ENCODE measurements around the gene CDH2. TPM values are rescaled to one million over a fixed set of nuclear protein-coding genes. Genes with fewer than 3 reads are reported as not detected.

CDH2 gene
- total and polyA plus RNA-seq, 7 donors: 0.04 to 4.8 (median 0.52) TPM

GRCh38 chr18:28086670-28087552 is 90.0 kb downstream of the CDH2 start:
- DNase-seq (no peak), ATAC-seq (no peak)
- no peak for TF ChIP-seq CTCF (IDR thresholded peaks at IDR 0.05)
- Histone ChIP-seq H3K9me3 (no peaks in the 10 kb centered on the region), H3K27ac (no peak overlapping the region), H3K27me3 (ENCODE audit: insufficient read depth in 3 of 3, low read length in 2 of 3) (no peaks in the 10 kb centered on the region), H3K36me3 (ENCODE audit: insufficient read depth in 1 of 2, low read depth in 1 of 2) (no peaks in the 10 kb centered on the region), H3K4me1 (no peaks in the 10 kb centered on the region), H3K4me3 (no peak overlapping the region)
- intact Hi-C loops (cut with DNase I): no loop called here
- WGBS, 3 donors: 23 to 40% (median 26%) methylated on average over 9 of the region's 9 CpGs

DNA sequence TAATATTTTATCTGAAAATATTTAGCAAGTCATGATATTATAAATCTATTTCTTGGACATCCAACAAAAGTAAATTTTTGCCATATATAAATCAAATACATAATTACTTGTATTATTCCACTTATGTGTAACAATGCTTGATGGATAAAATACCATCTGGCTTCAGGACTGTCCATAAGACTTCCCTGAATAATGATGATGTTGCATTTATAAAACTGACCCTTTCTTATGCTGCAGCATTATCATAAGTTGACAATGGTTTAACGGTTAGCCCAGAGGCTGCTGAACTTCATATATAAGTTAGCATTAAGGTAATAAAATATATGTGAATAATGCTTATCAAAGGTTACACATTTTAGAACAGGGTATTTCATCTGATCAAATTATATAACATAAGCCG is 95.4 kb downstream of the CDH2 start:
- no peaks in the 10 kb centered on the region for H3K36me3 ChIP-seq (ENCODE audit: insufficient read depth in 1 of 2, low read depth in 1 of 2)
- TF ChIP-seq CTCF (IDR thresholded peaks at IDR 0.05): no peak
- 80 to 95% (median 88%) methylated on average over 2 of the region's 2 CpGs for WGBS, 3 donors
- ATAC-seq (no peak), DNase-seq (no peak)
- H3K4me3 ChIP-seq: no peak overlapping the region
- no peaks in the 10 kb centered on the region for H3K27me3 ChIP-seq (ENCODE audit: insufficient read depth in 3 of 3, low read length in 2 of 3)
- no peak overlapping the region for H3K27ac ChIP-seq
- H3K9me3 ChIP-seq: no peaks in the 10 kb centered on the region
- intact Hi-C loops (cut with DNase I): no loop called here
- no peaks in the 10 kb centered on the region for H3K4me1 ChIP-seq

DNA sequence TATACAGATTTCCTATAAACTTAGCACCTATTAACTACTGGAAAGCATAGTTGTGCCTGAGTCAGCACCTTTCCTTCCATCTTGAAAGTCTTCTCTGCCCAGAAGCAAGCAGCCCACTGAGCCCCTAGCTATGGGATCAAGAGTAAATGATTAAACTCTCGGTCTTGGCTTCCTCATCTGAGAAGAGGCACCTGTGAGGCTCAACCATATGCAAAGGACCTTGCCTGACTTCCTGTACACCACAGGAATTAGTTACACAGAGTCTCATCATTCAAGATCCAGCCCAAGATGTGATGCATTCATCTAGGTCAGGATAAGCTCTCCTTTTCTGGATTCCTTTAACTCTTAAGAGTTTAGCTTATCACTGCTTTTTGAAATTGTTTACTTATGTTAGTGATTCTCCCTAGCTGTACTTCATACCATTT is 96.0 kb downstream of the CDH2 start:
- WGBS, 3 donors: 51 to 76% (median 72%) methylated on average over 1 of the region's 1 CpG
- no peaks in the 10 kb centered on the region for H3K9me3 ChIP-seq
- H3K4me3 ChIP-seq: no peak overlapping the region
- no peaks in the 10 kb centered on the region for H3K4me1 ChIP-seq
- H3K27ac ChIP-seq: no peak overlapping the region
- intact Hi-C loops (cut with DNase I): no loop called here
- ATAC-seq (no peak), DNase-seq (no peak)
- TF ChIP-seq CTCF (IDR thresholded peaks at IDR 0.05): no peak
- no peaks in the 10 kb centered on the region for H3K27me3 ChIP-seq (ENCODE audit: insufficient read depth in 3 of 3, low read length in 2 of 3)
- no peaks in the 10 kb centered on the region for H3K36me3 ChIP-seq (ENCODE audit: insufficient read depth in 1 of 2, low read depth in 1 of 2)

GRCh38 chr18:28079883-28080282 is 97.0 kb downstream of the CDH2 start:
- WGBS, 3 donors: 82 to 89% (median 87%) methylated on average over 2 of the region's 2 CpGs
- Histone ChIP-seq H3K4me3 (no peak overlapping the region), H3K27me3 (ENCODE audit: insufficient read depth in 3 of 3, low read length in 2 of 3) (no peaks in the 10 kb centered on the region), H3K27ac (no peak overlapping the region), H3K36me3 (ENCODE audit: insufficient read depth in 1 of 2, low read depth in 1 of 2) (no peaks in the 10 kb centered on the region), H3K9me3 (no peaks in the 10 kb centered on the region), H3K4me1 (no peaks in the 10 kb centered on the region)
- no peak for TF ChIP-seq CTCF (IDR thresholded peaks at IDR 0.05)
- intact Hi-C loops (cut with DNase I): no loop called here
- no peak for DNase-seq
- no peak for ATAC-seq
